Esophagus squamous epithelium (tissue), 4 donors: ENCODE measurements around the gene AFAP1L2.

Source experiments
- CTCF ChIP-seq, 6 experiments: fragments of 450-650 bp in 4 of 6; fragments of 200-600 bp in 2 of 6; sonication (generic) in 2 of 6; IDR thresholded peaks; one replicate each; pipeline ENCODE4 v1.5.1; 2016 to 2019; ENCODE audit warnings: antibody characterized with exemption in 6 of 6, mild to moderate bottlenecking in 4 of 6, moderate library complexity in 4 of 6
- POLR2A ChIP-seq, 4 donors: fragments of 450-650 bp; IDR thresholded peaks; one replicate each; pipeline ENCODE4 v1.6.1; 2017; ENCODE audit warnings: antibody characterized with exemption in 4 of 4, mild to moderate bottlenecking in 4 of 4, moderate library complexity in 3 of 4

- TF ChIP-seq POLR2A (IDR thresholded peaks at IDR 0.05): no peak
- TF ChIP-seq CTCF (IDR thresholded peaks at IDR 0.05): no peak
Observed at GRCh38 chr10:114426476-114426875, 22.2 kb upstream of the AFAP1L2 start.
